Esophagus muscularis mucosa (tissue), 4 donors: Measurements from ENCODE around the gene NFILZ.

Experiments used
- EP300 ChIP-seq: sonication (generic); formaldehyde crosslinking; IDR thresholded peaks from one replicate; pipeline ENCODE4 v1.6.1; 2017; ENCODE audit warnings: antibody characterized with exemption
- POLR2A ChIP-seq: fragments of 450-650 bp; IDR thresholded peaks from one replicate; pipeline ENCODE4 v1.6.1; 2017; ENCODE audit warnings: antibody characterized with exemption, moderate library complexity, mild to moderate bottlenecking, low read depth
- POLR2AphosphoS5 ChIP-seq, 2 donors: sonication (generic); formaldehyde crosslinking; IDR thresholded peaks; one replicate each; pipeline ENCODE4 v1.6.1; 2017; ENCODE audit warnings: antibody characterized with exemption in 2 of 2
- TF ChIP-seq, protein P1 (sequence below), 3 experiments: fragments of 200-600 bp in 2 of 3; fragments of 450-650 bp in 1 of 3; sonication (generic) in 2 of 3; IDR thresholded peaks; one replicate each; pipeline ENCODE4 v1.5.1; 2017 to 2019; ENCODE audit warnings: antibody characterized with exemption in 3 of 3, mild to moderate bottlenecking in 2 of 3, moderate library complexity in 1 of 3

DNA sequence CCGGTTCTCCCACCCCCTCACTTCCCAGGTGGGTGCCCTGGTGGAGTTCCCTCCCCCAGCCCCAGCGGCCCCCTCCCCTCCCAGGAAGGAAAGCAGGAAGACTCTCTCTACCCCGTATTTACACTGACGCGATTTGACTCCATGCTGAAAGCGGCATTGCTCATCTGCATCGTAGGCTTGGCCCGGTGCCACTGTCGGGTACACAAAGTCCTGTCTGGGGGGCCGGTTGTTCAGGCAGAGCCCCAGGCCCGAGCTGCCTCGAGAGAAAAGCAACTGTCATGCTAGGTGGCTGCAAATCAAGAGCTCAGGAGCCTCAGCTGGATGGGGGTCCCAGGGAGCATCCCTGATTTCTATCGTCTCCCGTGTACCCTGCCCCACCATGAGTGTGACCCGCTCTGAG lies 34.8 kb upstream of the NFILZ start:
- TF ChIP-seq, protein P1, sequence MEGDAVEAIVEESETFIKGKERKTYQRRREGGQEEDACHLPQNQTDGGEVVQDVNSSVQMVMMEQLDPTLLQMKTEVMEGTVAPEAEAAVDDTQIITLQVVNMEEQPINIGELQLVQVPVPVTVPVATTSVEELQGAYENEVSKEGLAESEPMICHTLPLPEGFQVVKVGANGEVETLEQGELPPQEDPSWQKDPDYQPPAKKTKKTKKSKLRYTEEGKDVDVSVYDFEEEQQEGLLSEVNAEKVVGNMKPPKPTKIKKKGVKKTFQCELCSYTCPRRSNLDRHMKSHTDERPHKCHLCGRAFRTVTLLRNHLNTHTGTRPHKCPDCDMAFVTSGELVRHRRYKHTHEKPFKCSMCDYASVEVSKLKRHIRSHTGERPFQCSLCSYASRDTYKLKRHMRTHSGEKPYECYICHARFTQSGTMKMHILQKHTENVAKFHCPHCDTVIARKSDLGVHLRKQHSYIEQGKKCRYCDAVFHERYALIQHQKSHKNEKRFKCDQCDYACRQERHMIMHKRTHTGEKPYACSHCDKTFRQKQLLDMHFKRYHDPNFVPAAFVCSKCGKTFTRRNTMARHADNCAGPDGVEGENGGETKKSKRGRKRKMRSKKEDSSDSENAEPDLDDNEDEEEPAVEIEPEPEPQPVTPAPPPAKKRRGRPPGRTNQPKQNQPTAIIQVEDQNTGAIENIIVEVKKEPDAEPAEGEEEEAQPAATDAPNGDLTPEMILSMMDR (IDR thresholded peaks at IDR 0.05): no peak
- TF ChIP-seq EP300 (no peak), POLR2A (no peak), POLR2AphosphoS5 (IDR thresholded peaks at IDR 0.05) (no peak)
